ENCODE results near the gene KCTD12. TPM values are rescaled to one million over a fixed set of nuclear protein-coding genes. Genes with fewer than 3 reads are reported as not detected.

Gene KCTD12
- polyA plus RNA-seq, 1 donor (not counting 4 experiments of a cell fraction or from before 2014, with no cell fraction given) = 18.9 TPM

GRCh38 chr13:76890021-76890420, 3.8 kb upstream of the KCTD12 start:
- TF ChIP-seq CTCF (optimal IDR thresholded peaks at IDR 0.05 in 1 of 3, IDR thresholded peaks at IDR 0.05 in 1 of 3, conservative IDR thresholded peaks at IDR 0.05 in 1 of 3; ENCODE audit: extremely low read depth in 1 of 3, insufficient read depth in 2 of 3, low read length in 3 of 3) (no peak), EZH2 (IDR thresholded peaks at IDR 0.05; ENCODE audit: low read length) (no peak)
- H3K9ac ChIP-seq (ENCODE audit: control insufficient read depth, extremely low read depth, insufficient read depth, low read length) = no peak overlapping the region
- FAIRE-seq (peak; percentile 98), DNase-seq (ENCODE audit: low read depth, low spot score) (peak; percentile 85)
- H3K4me2 ChIP-seq (ENCODE audit: control insufficient read depth, extremely low read depth, insufficient read depth, low read depth, low read length) = peak overlapping the region; percentile 45
- no peaks in the 10 kb centered on the region for H3K27me3 ChIP-seq (ENCODE audit: control insufficient read depth, extremely low read depth, insufficient read depth, low read length)
- no peaks in the 10 kb centered on the region for H3K9me3 ChIP-seq (ENCODE audit: control insufficient read depth, low read depth, low read length)
- no peaks in the 10 kb centered on the region for H3K9me1 ChIP-seq (ENCODE audit: control insufficient read depth, extremely low read depth, insufficient read depth, low read length)
- H4K20me1 ChIP-seq (ENCODE audit: control insufficient read depth, extremely low read depth, insufficient read depth, low read length) = no peaks in the 10 kb centered on the region
- peaks cover under 1% of the 10 kb centered on the region for H3K79me2 ChIP-seq (ENCODE audit: control insufficient read depth, insufficient read depth, low read length)
- dilution Hi-C loops (cut with MboI; ENCODE audit: extremely low pct_ligation_motif_present, low sequenced_read_pairs) = no loop called here
- no peaks in the 10 kb centered on the region for H3K36me3 ChIP-seq (ENCODE audit: control insufficient read depth in 2 of 2, extremely low read depth in 1 of 2, insufficient read depth in 2 of 2, low read length in 2 of 2)
- H3K27ac ChIP-seq (ENCODE audit: control insufficient read depth, insufficient read depth, low read length) = peak overlapping the region; percentile 57
- H3K4me1 ChIP-seq (ENCODE audit: control insufficient read depth, extremely low read depth, insufficient read depth, low read length) = peaks cover 53% of the 10 kb centered on the region
- H3K4me3 ChIP-seq (ENCODE audit: control insufficient read depth in 2 of 3, extremely low read depth in 1 of 3, insufficient read depth in 2 of 3, low read depth in 1 of 3, low read length in 3 of 3) = no peak overlapping the region
- H2AFZ ChIP-seq (ENCODE audit: control insufficient read depth, low read length) = no peak overlapping the region

GRCh38 chr13:76889254-76889653, 3.0 kb upstream of the KCTD12 start:
- FAIRE-seq = peak; percentile 93
- DNase-seq (ENCODE audit: low read depth, low spot score) = peak; percentile 75
- Histone ChIP-seq H3K9me3 (ENCODE audit: control insufficient read depth, low read depth, low read length) (no peaks in the 10 kb centered on the region), H3K4me1 (ENCODE audit: control insufficient read depth, extremely low read depth, insufficient read depth, low read length) (peaks cover 52% of the 10 kb centered on the region), H3K79me2 (ENCODE audit: control insufficient read depth, insufficient read depth, low read length) (peaks cover 8% of the 10 kb centered on the region), H2AFZ (ENCODE audit: control insufficient read depth, low read length) (no peak overlapping the region), H3K4me3 (ENCODE audit: control insufficient read depth in 2 of 3, extremely low read depth in 1 of 3, insufficient read depth in 2 of 3, low read depth in 1 of 3, low read length in 3 of 3) (no peak overlapping the region), H3K27me3 (ENCODE audit: control insufficient read depth, extremely low read depth, insufficient read depth, low read length) (no peaks in the 10 kb centered on the region), H4K20me1 (ENCODE audit: control insufficient read depth, extremely low read depth, insufficient read depth, low read length) (no peaks in the 10 kb centered on the region), H3K36me3 (ENCODE audit: control insufficient read depth in 2 of 2, extremely low read depth in 1 of 2, insufficient read depth in 2 of 2, low read length in 2 of 2) (no peaks in the 10 kb centered on the region), H3K9me1 (ENCODE audit: control insufficient read depth, extremely low read depth, insufficient read depth, low read length) (no peaks in the 10 kb centered on the region), H3K4me2 (ENCODE audit: control insufficient read depth, extremely low read depth, insufficient read depth, low read depth, low read length) (no peak overlapping the region), H3K9ac (ENCODE audit: control insufficient read depth, extremely low read depth, insufficient read depth, low read length) (no peak overlapping the region), H3K27ac (ENCODE audit: control insufficient read depth, insufficient read depth, low read length) (peak overlapping the region; percentile 57)
- dilution Hi-C loops (cut with MboI; ENCODE audit: extremely low pct_ligation_motif_present, low sequenced_read_pairs) = no loop called here
- TF ChIP-seq EZH2 (IDR thresholded peaks at IDR 0.05; ENCODE audit: low read length) (no peak), CTCF (optimal IDR thresholded peaks at IDR 0.05 in 1 of 3, IDR thresholded peaks at IDR 0.05 in 1 of 3, conservative IDR thresholded peaks at IDR 0.05 in 1 of 3; ENCODE audit: extremely low read depth in 1 of 3, insufficient read depth in 2 of 3, low read length in 3 of 3) (no peak)
